Measurements from ENCODE around the gene DLGAP1. TPM values are rescaled to one million over a fixed set of nuclear protein-coding genes. Genes with fewer than 3 reads are reported as not detected.

DLGAP1 gene
- total and polyA plus RNA-seq, 2 of the 13 experiments (the other 11 are each of a cell fraction or from before 2014, with no cell fraction given) = 0.01 TPM; not detected in 1

GRCh38 chr18:3451989-3452749 lies 1002.9 kb downstream of the DLGAP1 start (continued):
- no peak for TF ChIP-seq HMG20A (CRISPR knock-in tag; IDR thresholded peaks at IDR 0.05; ENCODE audit: borderline replicate concordance)
- TF ChIP-seq LCORL (IDR thresholded peaks at IDR 0.05) = no peak
- no peak for TF ChIP-seq LCORL (CRISPR knock-in tag; IDR thresholded peaks at IDR 0.05)
- no peak for TF ChIP-seq RBAK (CRISPR knock-in tag; IDR thresholded peaks at IDR 0.05)
- TF ChIP-seq TEAD3 (CRISPR knock-in tag; optimal IDR thresholded peaks at IDR 0.05; ENCODE audit: borderline replicate concordance) = no peak
- no peak for TF ChIP-seq SP4 (CRISPR knock-in tag; IDR thresholded peaks at IDR 0.05)
- TF ChIP-seq PRPF4 (IDR thresholded peaks at IDR 0.05; ENCODE audit: low read depth, low read length, poor library complexity, severe bottlenecking) = no peak
- no peak for TF ChIP-seq ZBTB21 (CRISPR knock-in tag; IDR thresholded peaks at IDR 0.05)
- TF ChIP-seq ZNF274 (CRISPR knock-in tag; IDR thresholded peaks at IDR 0.05) = no peak
- TF ChIP-seq KDM3A (CRISPR knock-in tag; IDR thresholded peaks at IDR 0.05; ENCODE audit: low read depth) = no peak
- TF ChIP-seq HDAC1 (CRISPR knock-in tag; IDR thresholded peaks at IDR 0.05) = peak; percentile 15; the same call in 1 of the 2 replicates
- TF ChIP-seq ZNF580 (CRISPR knock-in tag; IDR thresholded peaks at IDR 0.05; ENCODE audit: borderline replicate concordance, low read depth) = no peak
- no peak for TF ChIP-seq ZNF672 (CRISPR knock-in tag; IDR thresholded peaks at IDR 0.05)
- TF ChIP-seq ZNF549 (CRISPR knock-in tag; IDR thresholded peaks at IDR 0.05) = no peak
- TF ChIP-seq ZBTB4 (CRISPR knock-in tag; IDR thresholded peaks at IDR 0.05; ENCODE audit: borderline replicate concordance) = no peak
- TF ChIP-seq TRIM22 (IDR thresholded peaks at IDR 0.05) = no peak
- TF ChIP-seq ZHX2 (IDR thresholded peaks at IDR 0.05; ENCODE audit: low read depth) = no peak
- no peak for TF ChIP-seq ZHX2 (CRISPR knock-in tag; IDR thresholded peaks at IDR 0.05; ENCODE audit: borderline replicate concordance)
- no peak for TF ChIP-seq ZNF724P (CRISPR knock-in tag; IDR thresholded peaks at IDR 0.05; ENCODE audit: borderline replicate concordance)

Data from HepG2 (cell line).